Activated CD8-positive, alpha-beta T cell treated with anti-CD3 and anti-CD28 coated beads for 36 hours (primary cell): Measurements from ENCODE around the gene KLHDC3. TPM values are rescaled to one million over a fixed set of nuclear protein-coding genes. Genes with fewer than 3 reads are reported as not detected.

Experiments
- ATAC-seq: fragments of 200-7000 bp; cut with Tn5 transposase; one replicate; pipeline ENCODE4 v1.10.0; 2021; ENCODE audit warnings: mild to moderate bottlenecking, moderate library complexity
- CTCF ChIA-PET: fragments of 350-600 bp; sonication (Branson Sonifier 250); formaldehyde crosslinking; loops from one replicate; lab custom pipeline; 2021; ENCODE audit warnings: antibody characterized with exemption; lab: Charles Lee
- POLR2A ChIA-PET: fragments of 350-600 bp; sonication (Branson Sonifier 250); formaldehyde crosslinking; loops from one replicate; lab custom pipeline; 2021; ENCODE audit warnings: antibody characterized with exemption; lab: Charles Lee
- DNase-seq: peaks from one replicate; pipeline ENCODE4 v3.0.0-alpha.2; 2020
- H3K27ac Mint-ChIP-seq: one replicate; pipeline ENCODE4 v1.8.0; 2021; ENCODE audit warnings: mild to moderate bottlenecking, mixed read lengths
- H3K27me3 Mint-ChIP-seq: one replicate; pipeline ENCODE4 v1.8.0; 2021; ENCODE audit warnings: mixed read lengths
- H3K36me3 Mint-ChIP-seq: one replicate; pipeline ENCODE4 v1.8.0; 2021; ENCODE audit warnings: low read depth, mixed read lengths
- H3K4me1 Mint-ChIP-seq: one replicate; pipeline ENCODE4 v1.8.0; 2021; ENCODE audit warnings: low read depth, mixed read lengths
- H3K4me3 Mint-ChIP-seq: one replicate; pipeline ENCODE4 v1.8.0; 2021; ENCODE audit warnings: mild to moderate bottlenecking, moderate library complexity, mixed read lengths
- H3K9me3 Mint-ChIP-seq: one replicate; pipeline ENCODE4 v1.8.0; 2021; ENCODE audit warnings: mixed read lengths
- CTCF ChIP-seq: fragments of 200-600 bp; IDR thresholded peaks from one replicate; pipeline ENCODE4 v1.8.0; 2022; ENCODE audit warnings: antibody characterized with exemption, mild to moderate bottlenecking
- intact Hi-C: fragments of 100-400 bp; cut with micrococcal nuclease; formaldehyde crosslinking; loops from one replicate; pipeline ENCODE4 v1.10.0; 2022
- total RNA-seq, 2 experiments: library from RNA; stranded (reverse); gene quantifications; one replicate each; pipeline ENCODE4 v1.2.3, GENCODE V29; 2021

Gene KLHDC3
- total RNA-seq, 2 experiments from 2014 or later, result 58.6 to 64.0 TPM

- POLR2A ChIA-PET, result interaction anchor here (1.1 to 1.9 kb wide), 5 partner anchors 8 to 242 kb away, joined by 4 to 11 read pairs (median 4); partner anchors contain the start of genes CUL7, DNPH1 and PEX6
- DNase-seq (no peak), ATAC-seq (no peak)
- no peak for TF ChIP-seq CTCF
- no peak overlapping the region for H3K4me3 Mint-ChIP-seq
- CTCF ChIA-PET, result interaction anchor here (0.7 to 2.0 kb wide), 5 partner anchors 18 to 883 kb away, joined by 3 to 8 read pairs (median 3); no protein-coding TSS in a partner anchor
- no peaks in the 10 kb centered on the region for H3K27me3 Mint-ChIP-seq
- H3K36me3 Mint-ChIP-seq, result peaks cover 18% of the 10 kb centered on the region
- no peaks in the 10 kb centered on the region for H3K9me3 Mint-ChIP-seq
- intact Hi-C loops, result no loop called here
- peaks cover 46% of the 10 kb centered on the region for H3K4me1 Mint-ChIP-seq
- H3K27ac Mint-ChIP-seq, result no peak overlapping the region
These were observed 26.3 kb upstream of the KLHDC3 start for GRCh38 chr6:42987533-42988451.

- POLR2A ChIA-PET, result interaction anchor here (1.1 to 1.9 kb wide), 5 partner anchors 9 to 241 kb away, joined by 4 to 11 read pairs (median 4); partner anchors contain the start of genes CUL7, DNPH1 and PEX6
- Mint-ChIP-seq H3K27me3 (no peaks in the 10 kb centered on the region), H3K4me1 (peaks cover 46% of the 10 kb centered on the region), H3K4me3 (no peak overlapping the region), H3K27ac (no peak overlapping the region), H3K9me3 (no peaks in the 10 kb centered on the region), H3K36me3 (peaks cover 18% of the 10 kb centered on the region)
- no peak for TF ChIP-seq CTCF
- no peak for DNase-seq
- CTCF ChIA-PET, result interaction anchor here (1.1 to 2.0 kb wide), 4 partner anchors 18 to 155 kb away, joined by 3 to 8 read pairs (median 4); no protein-coding TSS in a partner anchor
- ATAC-seq, result no peak
- intact Hi-C loops, result no loop called here
These were observed 25.5 kb upstream of the KLHDC3 start for GRCh38 chr6:42988486-42989020.

- Mint-ChIP-seq H3K27me3 (no peaks in the 10 kb centered on the region), H3K4me3 (no peak overlapping the region), H3K4me1 (peaks cover 42% of the 10 kb centered on the region), H3K36me3 (peaks cover 18% of the 10 kb centered on the region), H3K27ac (no peak overlapping the region), H3K9me3 (no peaks in the 10 kb centered on the region)
- DNase-seq (no peak), ATAC-seq (no peak)
- no peak for TF ChIP-seq CTCF
- CTCF ChIA-PET, result no interaction called here
- intact Hi-C loops, result no loop called here
- POLR2A ChIA-PET, result interaction anchor here (1.5 to 1.7 kb wide), 2 partner anchors 10 to 19 kb away, joined by 3 to 4 read pairs; no protein-coding TSS in a partner anchor
These were observed 24.1 kb upstream of the KLHDC3 start for GRCh38 chr6:42989923-42990322.

GRCh38 chr6:42993445-42993844 lies 20.6 kb upstream of the KLHDC3 start:
- no peak overlapping the region for H3K4me3 Mint-ChIP-seq
- ATAC-seq (no peak), DNase-seq (no peak)
- no peaks in the 10 kb centered on the region for H3K9me3 Mint-ChIP-seq
- ChIA-PET POLR2A (no interaction called here), CTCF (interaction anchor here (1.3 kb wide), 1 partner anchor 9 kb away, joined by 3 read pairs; no protein-coding TSS in a partner anchor)
- no peak overlapping the region for H3K27ac Mint-ChIP-seq
- no peak for TF ChIP-seq CTCF
- intact Hi-C loops, result no loop called here
- H3K36me3 Mint-ChIP-seq, result peaks cover 14% of the 10 kb centered on the region
- no peaks in the 10 kb centered on the region for H3K27me3 Mint-ChIP-seq
- H3K4me1 Mint-ChIP-seq, result peaks cover 8% of the 10 kb centered on the region
